ENCODE results near the gene APH1A.

DNA sequence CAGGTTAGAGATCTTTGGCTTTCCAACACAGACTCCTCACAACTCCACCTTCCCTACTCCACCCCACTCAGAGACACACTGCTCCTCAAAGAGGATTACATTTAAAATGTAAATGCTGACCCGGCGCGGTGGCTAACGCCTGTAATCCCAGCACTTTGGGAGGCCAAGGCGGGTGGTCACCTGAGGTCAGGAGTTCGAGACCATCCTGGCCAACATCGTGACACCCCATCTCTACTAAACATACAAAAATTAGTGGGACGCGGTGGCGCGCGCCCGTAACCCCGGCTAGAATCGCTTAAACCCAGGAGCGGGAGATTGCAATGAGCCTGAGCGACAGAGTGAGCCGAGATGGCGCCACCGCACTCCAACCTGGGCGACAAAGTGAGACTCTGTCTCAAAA is 31.1 kb downstream of the APH1A start:
- TF ChIP-seq E2F5 (CRISPR knock-in tag; conservative IDR thresholded peaks at IDR 0.05), result no peak
- no peak for TF ChIP-seq SMAD3 (CRISPR knock-in tag; IDR thresholded peaks at IDR 0.05)
- TF ChIP-seq CBX5 (CRISPR knock-in tag; IDR thresholded peaks at IDR 0.05; ENCODE audit: borderline replicate concordance), result no peak
- TF ChIP-seq KAT8 (CRISPR knock-in tag; IDR thresholded peaks at IDR 0.05), result no peak
- TF ChIP-seq KLF13 (CRISPR knock-in tag; IDR thresholded peaks at IDR 0.05), result no peak
- no peak for TF ChIP-seq GABPA (IDR thresholded peaks at IDR 0.05; ENCODE audit: low read depth, low read length)
- TF ChIP-seq GABPA (CRISPR knock-in tag; IDR thresholded peaks at IDR 0.05; ENCODE audit: low read depth), result no peak
- TF ChIP-seq, protein P1, sequence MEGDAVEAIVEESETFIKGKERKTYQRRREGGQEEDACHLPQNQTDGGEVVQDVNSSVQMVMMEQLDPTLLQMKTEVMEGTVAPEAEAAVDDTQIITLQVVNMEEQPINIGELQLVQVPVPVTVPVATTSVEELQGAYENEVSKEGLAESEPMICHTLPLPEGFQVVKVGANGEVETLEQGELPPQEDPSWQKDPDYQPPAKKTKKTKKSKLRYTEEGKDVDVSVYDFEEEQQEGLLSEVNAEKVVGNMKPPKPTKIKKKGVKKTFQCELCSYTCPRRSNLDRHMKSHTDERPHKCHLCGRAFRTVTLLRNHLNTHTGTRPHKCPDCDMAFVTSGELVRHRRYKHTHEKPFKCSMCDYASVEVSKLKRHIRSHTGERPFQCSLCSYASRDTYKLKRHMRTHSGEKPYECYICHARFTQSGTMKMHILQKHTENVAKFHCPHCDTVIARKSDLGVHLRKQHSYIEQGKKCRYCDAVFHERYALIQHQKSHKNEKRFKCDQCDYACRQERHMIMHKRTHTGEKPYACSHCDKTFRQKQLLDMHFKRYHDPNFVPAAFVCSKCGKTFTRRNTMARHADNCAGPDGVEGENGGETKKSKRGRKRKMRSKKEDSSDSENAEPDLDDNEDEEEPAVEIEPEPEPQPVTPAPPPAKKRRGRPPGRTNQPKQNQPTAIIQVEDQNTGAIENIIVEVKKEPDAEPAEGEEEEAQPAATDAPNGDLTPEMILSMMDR (CRISPR knock-in tag; IDR thresholded peaks at IDR 0.05), result no peak
- no peak for TF ChIP-seq KIAA2018 (CRISPR knock-in tag; IDR thresholded peaks at IDR 0.05; ENCODE audit: borderline replicate concordance)
- no peak for TF ChIP-seq RAD51 (IDR thresholded peaks at IDR 0.05; ENCODE audit: borderline replicate concordance)

Data from HepG2 (cell line).